T-helper 2 cell treated with Interferon-gamma antibody and Interleukin-4, amounts not matched to agents 100 ng/mL and 5 ng/mL, for 36 hours (primary cell): ENCODE results near the gene PASK. TPM values are rescaled to one million over a fixed set of nuclear protein-coding genes. Genes with fewer than 3 reads are reported as not detected.
"Not testable (repeated sequence)": the region's sequence is repeated elsewhere in the genome, so short reads cannot be mapped to it uniquely, and the experiment has no call there.

Experiments used
- intact Hi-C: fragments of 100-400 bp; cut with micrococcal nuclease; formaldehyde crosslinking; loops from one replicate; pipeline ENCODE4 v1.15.1; 2023
- total RNA-seq: library from RNA; stranded (reverse); gene quantifications from 2 replicates; pipeline ENCODE4 v1.2.3, GENCODE V29; 2022

The PASK gene
- total RNA-seq, 1 donor from 2014 or later = 70.9 TPM

DNA sequence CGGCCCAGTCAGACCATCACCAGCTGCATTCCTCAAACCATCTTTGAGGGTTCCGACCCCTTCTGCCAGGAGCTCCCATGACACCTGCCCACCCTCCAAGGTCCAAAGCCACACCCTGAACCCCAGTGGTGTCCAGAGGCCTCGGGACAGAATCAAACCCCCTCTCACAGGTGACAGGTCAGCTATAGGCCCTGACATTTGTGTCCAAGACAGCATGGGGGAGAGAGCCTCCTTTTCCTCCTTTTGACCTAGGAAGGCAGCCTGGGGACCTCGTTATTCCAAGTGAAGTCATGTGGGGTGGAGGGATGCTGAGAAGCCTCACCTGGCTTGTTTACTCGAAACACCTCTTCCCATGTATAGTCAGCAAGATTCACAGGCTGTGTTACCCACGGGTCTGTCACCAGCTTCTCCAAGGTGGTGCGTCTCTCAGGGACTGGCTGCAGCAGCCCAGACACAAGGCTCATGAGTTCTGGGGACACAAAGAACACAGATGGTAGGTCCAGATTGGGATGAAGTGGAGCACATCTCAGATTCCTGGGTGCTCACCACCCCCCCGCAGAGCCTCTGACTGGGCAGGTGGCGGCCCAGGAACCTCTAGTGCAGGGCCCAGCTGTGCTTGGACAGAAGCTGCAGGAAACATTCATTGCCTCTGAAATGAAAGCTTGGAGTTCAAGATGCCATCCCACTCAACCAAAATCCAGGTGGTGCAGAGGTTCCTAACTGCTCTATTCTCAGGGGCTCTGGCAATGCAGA is 42.1 kb downstream of the PASK start:
- intact Hi-C loops = no loop called here

DNA sequence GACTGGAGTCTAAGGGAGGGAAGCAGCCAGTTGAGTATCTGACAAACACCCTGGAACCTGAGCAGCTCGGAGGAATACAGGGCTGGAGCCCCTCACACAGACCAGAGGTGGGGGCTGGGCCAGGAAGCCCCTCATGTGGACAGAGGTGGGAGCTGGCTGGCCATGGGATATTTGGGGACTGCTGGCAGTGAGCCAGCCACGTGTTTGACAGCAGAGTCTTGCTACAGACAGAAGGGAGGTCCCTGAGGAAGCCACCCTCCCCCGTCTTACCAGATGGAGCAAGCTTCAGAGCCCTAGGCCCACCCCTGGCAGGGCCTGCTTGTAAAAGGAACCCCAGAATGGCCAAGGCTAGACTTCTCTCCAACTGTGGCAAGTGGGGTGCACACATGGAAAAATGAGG is 43.6 kb downstream of the PASK start:
- intact Hi-C loops = no loop called here

DNA sequence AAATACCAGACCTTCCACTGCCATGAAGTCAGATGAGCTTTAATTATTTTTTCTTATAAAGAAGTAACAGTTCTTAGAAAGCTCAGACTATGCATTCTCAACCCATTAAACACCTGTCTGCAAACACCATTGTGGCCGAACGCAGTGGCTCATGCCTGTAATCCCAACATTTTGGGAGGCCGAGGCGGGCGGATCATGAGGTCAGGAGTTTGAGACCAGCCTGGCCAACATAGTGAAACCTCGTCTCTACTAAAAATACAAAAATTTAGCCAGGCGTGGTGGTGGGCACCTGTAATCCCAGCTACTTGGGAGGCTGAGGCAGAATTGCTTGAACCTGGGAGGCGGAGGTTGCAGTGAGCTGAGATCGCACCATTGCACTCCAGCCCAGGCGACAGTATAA is 44.7 kb downstream of the PASK start:
- intact Hi-C loops = not testable (repeated sequence)

DNA sequence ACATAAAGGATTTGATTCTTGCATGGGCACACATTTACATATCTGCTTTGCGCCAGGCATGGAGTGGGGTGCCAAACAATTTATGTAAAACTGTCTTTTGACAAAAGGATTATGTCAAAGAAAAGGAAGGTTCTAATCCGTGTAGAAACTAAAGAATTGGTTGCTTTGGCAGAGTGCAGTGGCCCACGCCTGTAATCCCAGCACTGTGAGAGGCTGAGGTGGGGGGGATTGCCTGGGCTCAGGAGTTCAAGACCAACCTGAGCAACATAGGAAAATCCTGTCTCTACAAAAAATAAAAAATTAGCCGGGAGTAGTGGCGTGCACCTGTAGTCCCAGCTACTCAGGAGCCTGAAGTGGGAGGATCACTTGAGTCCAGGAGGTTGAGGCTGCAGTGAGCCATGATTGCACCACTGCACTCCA is 46.1 kb downstream of the PASK start:
- intact Hi-C loops = loop anchor here (2.0 kb wide), 1 partner anchor 212 kb away; the partner anchor contains the start of genes HDLBP and SEPTIN2

DNA sequence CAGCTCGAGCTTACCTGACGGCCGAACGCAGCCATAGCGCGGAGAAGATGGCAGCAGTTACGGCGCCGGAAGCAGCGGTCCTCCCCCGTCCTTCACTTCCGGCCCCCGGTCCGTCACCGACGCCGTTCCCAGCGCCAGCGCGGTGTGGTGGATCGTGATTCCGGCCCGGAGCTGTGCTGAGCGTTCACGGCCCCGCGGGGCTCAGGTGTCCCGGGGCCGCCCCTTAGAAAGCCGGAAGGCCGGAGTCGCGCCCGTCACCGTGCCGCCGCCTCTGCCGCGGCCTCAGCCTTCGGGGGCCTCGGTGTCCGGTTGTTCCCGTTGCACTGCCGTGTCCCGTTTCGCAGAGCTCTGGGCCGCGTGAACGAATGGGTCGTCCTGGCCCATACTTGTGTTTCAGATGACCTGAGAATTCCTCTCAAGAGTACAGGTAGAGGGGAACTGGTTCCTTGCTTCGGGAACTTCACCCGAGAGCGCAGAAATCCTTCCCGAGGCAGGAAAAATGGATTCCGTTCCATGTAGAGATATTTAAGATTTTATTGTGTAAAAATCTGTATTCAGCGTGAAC is 47.0 kb downstream of the PASK start, which contains the start of gene MTERF4:
Gene MTERF4, minus strand, starts transcription at position 49 of the 565 bp plus-strand sequence. Its CDS starts 14 bp downstream, at position 35.
- intact Hi-C loops = loop anchor here (1.0 to 2.0 kb wide), 2 partner anchors 48 to 212 kb away; partner anchors contain the start of genes HDLBP, PPP1R7 and SEPTIN2

DNA sequence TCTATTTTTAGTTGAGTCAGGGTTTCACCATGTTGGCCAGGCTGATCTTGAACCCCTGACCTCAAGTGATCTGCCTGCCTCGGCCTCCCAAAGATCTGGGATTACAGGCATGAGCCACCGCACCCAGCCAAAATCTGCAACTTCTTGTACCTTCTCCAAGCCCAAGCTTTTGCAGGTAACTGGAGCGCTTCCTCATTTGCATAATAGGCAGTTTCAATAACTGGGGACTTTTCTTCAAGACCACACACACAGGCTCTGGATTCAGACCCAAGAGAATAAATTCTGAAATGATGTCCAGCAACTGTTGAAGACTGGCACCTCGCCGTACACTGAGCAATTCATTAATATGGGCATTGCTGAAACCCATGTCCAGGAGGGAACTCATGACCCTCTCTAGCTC is 50.0 kb downstream of the PASK start:
- intact Hi-C loops = no loop called here

DNA sequence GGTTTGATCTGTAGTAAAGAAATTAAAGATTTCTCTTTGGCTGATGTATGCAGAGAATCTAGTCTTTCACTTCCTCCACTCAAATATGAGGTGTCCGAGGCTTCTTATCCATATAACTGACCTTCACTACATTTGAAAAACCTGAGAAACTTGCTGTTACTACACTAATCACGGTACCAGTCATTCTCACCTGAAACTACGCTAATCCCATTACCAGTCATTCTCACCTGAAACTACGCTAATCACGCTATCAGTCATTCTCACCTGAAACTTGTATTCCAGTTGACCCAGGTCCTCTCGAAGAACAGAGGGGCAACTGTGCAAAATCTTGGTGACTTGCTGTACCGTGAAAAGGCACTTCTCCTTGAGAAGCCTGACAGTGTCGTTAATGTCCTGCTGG is 52.3 kb downstream of the PASK start:
- intact Hi-C loops = no loop called here

DNA sequence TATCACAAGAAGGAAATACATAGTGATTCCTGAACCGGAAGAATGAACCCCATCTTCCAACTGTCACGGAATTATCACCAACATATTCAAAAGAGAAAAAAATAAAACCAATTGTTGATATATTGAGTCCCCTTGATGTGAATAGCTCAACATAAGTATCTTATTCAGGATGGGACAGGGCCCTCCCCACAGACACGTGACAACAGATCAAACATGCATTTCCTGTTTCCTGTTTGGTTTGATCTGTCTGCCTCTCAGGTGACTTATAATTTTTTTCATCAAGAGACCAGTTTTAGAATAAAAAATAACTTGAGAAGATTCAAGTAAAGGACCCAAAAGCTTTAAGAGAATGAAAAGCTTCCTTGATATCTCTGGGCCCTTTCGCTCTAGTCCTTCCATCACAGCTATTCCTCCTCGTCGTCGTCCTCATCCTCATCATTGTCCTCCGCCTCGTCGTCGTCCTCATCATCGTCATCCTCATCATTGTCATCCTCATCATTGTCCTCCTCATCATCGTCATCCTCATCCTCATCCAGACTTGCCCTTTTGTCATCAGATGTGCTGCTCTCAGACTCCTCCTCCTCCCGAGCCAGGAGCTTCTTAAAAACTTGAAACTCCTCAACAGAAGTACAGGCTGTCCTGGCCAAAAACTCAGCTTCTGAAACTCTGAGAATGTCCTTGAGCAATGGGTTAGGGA is 53.5 kb downstream of the PASK start:
- intact Hi-C loops = no loop called here

DNA sequence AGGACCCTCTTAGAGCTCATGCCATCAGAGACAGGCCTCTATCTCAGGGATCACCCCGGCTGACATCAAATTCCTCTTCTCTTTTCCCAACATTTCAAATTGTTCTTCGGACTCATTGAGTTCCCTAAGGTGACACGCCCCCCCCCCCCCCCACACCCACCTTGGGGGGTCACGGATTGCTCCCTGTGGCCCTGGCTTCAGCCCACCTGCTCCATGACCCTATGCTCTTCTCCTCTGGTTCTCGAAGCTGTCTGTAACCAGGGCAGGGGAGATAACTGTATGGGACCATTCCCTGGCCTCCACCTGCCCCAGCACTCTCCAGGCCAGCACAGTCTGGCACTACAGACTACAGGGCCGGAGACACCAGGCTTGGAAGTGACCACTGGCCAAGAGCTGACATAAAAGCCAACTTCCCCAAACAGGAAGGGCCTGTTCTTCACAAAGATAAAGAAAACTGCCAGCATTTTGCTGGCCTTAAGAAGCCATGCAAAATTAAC is 54.3 kb downstream of the PASK start:
- intact Hi-C loops = no loop called here

DNA sequence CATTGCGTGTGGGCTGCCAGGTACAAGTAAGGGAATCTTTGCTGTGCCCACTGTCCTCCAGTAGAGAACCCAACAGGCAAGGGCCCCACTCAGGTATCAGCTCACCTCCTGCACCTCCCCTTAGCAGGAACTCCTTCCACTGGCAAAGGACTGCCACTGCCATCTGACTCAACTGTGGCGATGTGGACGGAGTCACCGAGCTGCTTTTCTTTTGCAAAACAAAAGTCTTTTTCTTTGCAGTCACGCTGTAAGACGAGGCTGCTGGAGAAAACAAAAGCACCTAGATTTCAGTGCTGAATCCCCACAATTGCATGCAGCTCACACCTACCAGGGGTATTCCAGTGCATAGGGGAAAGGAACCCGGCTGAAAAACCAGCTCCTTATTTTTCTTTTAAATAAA is 55.1 kb downstream of the PASK start:
- intact Hi-C loops = no loop called here

DNA sequence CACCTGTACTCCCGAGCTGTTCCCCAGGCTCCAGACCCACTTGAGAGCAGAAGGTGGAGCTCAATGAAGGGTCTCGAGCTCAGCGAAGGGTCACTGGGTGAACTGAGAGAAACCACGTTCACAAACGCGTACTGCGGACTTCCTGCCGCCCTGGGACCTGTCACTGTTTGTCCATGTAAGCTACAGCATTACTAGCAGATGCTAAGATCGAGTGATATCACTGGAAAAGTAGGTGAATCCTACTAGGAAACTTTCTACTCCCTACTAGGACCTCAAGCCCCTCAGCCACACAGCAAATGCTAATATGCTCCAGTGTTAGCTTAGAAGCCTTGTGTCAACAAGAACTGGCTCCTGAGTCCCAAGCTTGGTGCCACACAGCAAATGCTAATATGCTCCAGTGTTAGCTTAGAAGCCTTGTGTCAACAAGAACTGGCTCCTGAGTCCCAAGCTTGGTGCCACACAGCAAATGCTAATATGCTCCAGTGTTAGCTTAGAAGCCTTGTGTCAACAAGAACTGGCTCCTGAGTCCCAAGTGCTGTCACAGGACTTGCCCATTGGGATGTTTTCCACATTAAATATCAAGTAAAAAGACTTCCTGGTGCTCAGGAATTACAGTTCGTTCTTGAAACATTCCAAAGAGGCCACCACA is 56.0 kb downstream of the PASK start:
- intact Hi-C loops = not testable (repeated sequence)

DNA sequence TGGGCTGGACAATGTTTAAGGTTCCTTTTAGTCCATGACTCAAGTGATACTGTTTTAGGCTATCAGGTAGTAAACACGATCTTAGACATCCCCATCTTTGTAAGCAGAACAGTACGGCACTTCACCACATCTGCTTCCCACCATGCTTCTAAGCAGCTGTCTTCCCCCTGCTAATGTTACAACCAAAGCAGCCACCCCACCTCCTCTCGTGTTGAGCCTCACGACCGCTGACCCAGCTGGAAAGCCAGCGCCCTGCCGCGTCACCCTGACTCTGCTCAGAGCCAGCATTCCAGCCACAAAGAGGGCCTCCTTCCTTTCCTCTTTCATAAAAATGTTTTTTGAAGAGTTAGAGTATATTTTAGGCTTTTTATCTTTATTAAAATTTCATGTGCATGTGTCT is 56.6 kb downstream of the PASK start:
- intact Hi-C loops = no loop called here

DNA sequence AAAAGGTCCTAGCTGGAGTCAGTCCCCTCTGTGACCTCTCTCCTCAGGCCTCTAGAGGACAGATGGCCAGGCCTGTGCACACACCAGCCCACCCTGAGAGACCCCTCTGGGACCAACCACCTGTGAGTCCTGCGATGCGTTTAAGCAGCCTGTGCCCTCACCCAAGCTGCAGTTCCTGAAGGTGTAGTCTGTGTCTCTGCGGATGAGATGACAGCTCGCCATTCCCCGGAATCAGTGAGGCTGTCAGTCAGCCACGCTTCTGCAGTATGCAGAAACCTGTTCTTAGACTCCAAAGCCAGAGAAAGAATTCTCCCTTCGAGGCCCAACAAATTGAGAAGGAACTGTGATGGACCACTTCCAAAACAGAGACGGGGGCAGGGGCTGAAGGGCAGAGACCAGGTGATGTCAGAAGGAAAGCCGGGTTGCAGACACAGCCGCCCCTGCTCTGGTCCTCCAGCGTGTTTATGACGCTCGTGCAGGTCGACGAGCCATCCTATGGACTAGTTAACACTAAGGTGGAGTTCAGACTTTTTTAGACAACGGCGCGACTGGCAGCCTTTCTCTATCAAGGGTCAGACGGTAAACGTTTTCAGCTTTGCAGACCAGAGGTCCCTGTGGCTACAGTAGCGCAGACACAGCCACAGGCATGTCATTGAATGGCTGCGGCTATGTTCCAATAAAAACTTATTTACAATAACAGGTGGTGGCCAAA is 57.4 kb downstream of the PASK start:
- intact Hi-C loops = no loop called here

DNA sequence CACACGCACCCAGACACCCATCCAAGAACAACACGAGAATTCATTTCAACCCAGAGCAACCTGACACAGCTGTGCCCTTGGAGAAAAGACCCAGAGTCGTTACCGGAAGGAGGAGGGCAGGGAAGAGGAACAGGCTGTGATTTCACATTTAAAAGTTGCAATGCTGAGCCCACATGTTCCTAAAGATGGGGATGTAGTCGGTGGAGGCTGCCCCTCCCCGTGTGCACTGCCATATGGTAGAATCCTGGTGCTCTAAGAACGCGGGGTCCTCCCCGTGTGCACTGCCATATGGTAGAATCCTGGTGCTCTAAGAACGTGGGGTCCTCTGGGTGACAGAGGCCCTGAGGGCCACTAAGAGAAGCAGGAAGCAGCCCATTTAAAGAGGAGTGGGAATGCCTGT is 58.1 kb downstream of the PASK start:
- intact Hi-C loops = no loop called here

DNA sequence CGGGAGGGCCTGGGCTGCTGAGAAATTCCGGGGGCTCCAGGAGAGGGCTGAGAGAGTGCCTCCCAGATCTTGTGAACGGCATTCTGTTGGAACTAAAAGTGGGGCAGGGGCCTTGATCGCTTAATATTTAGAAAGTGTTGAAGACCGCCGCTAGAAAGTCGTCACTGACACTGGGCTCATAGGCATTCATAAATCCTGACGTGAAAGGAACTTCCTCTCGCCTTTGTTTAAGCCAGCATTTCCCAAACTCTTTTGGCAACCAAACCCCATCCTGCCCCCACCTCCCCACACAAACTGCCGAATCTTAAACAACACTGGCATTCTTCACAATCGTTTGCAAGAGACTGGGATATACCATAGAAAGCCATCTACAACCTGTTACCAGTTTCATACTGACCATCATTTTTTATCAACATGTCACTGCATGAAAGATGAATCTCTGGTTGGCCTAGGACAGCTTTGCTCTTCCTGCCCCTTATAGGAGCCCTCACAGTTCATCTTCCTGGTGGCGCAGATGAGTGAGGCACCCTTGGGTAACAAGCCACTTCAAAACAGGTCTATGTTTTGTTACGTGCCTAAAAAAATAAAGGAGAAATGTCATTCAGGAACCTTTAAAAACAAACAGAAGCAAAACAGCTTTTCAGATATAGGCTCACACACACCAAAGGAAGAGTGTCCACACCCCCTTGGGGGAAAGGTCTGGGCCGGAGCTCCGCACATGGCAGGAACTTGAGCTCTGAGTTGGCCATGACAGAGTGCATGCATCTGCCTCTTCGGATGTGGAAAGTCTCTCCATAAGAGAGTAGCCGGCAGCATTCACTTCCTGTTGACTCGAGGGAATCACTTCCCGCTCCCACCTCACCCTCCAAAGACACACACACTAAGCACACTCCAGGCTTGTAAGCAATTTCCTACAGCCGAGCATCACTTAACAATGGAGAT is 60.2 kb downstream of the PASK start:
- intact Hi-C loops = no loop called here

DNA sequence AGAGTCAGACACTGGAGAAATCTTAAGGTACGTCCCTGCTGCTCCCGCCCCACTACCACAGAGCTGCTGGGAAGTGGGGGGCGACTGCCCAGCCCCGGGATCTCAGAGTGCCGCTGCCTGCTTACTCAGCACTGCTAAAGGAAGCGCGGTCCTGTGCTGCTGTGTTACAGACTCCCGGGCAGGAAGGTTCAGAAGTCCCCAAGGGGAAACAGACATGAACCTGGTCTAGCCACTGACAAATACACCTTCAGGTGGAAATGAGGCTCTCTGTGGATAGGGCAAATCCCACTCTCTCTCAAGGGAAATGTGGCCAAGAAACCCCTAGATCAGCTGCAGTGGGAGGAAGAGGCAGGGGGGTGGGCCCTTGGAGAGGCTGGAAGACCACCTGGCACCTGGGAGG is 60.9 kb downstream of the PASK start:
- intact Hi-C loops = no loop called here

DNA sequence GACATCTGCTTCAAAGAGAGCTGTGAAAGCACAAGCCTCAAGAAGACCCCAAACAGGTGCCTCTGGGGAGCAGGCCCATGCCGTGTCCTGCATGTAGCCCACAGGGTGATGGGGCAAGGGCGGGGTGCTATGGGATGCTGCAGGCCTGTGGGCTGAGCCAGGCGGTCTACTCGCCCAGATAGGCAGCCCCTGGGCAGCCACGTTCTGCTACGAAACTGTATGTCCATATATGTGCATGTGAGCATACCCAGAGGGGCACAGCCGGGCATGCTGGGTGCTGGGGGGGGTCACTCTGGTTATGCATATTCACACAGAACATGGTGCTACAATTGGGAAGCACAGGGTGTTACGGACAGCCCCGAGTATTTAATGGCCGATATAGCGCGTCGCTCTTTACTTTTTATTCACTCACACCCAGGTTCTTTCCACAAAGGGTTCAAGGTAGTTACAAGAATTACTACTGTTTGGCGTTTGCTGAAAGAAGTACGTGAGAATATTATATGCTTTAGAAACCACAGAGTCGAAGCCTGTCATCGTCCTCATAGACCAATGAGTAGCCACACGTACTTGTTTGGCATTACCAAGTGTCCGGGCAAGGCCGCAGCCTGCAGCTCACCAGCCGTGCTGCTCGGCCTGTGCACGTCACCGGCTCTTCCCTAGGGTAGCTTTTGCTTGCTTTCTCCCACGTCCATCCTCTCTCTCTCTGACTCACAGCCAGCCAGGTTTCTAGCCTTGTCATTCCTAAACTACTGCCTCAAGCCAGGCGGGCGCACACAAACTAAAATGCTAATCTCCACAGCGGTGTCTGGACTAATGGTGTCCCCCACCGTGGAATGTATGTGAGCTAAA is 61.6 kb downstream of the PASK start:
- intact Hi-C loops = no loop called here

DNA sequence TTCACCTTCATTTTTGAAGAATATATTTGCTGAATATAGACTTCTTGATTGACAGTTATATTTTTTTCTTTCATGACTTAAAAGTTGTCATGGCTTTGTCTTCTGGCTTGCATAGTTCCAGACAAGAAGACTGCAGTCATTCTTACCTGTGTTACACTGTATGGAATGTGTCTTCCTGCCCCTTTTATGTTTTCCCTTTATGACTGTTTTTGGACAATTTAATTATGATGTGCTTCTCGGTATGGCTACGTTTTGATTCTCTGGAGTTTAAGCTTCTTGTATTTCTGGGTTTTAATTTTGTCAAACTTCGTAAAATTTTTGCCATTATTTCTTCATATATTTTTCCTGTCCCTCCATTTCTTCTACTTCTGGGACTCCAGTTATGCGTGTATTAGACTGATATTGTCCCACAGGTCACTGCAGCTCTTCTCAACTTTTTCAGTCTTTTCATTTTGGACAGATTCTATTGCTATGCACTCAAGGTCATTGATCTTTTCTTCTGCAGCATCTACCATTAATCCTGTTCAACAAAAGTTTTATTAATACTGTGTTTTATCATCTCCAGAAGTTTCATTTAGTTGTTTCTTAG is 64.3 kb downstream of the PASK start:
- intact Hi-C loops = no loop called here

DNA sequence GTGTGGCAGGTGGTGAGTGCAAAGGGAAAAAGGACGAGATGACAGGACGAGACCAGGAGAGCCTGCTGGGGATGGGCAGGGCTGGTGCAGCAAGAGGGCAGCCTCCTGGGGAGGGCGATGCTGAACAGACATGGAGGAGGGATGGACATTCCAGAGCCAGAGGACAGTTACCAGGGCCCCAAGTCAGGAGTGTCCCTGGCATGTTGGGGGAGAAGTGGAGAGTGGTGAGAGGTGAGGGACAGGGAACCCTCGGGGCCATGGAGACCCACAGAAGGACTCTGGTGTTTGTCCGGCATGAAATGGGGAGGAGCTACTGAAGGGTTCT is 66.2 kb downstream of the PASK start:
- intact Hi-C loops = no loop called here
